HL-60 (cell line): ENCODE results near the gene DDX17.

ENCODE experiments used
- DNase-seq, 2 experiments: peaks; one replicate each; pipeline ENCODE4 v3.0.0-alpha.2; 2010 to 2020; ENCODE audit warnings: low read depth in 1 of 2, low spot score in 1 of 2
- H3K27ac ChIP-seq: fragments of 250-450 bp; sonication (Bioruptor Pico); replicated peaks from 2 replicates; pipeline ENCODE4 v1.5.1; 2020; ENCODE audit warnings: mild to moderate bottlenecking, moderate library complexity
- H3K27me3 ChIP-seq: fragments of 250-450 bp; sonication (Bioruptor Pico); 2 replicates; pipeline ENCODE4 v1.5.1; 2021; ENCODE audit warnings: mild to moderate bottlenecking, moderate library complexity; ENCODE audit not compliant: insufficient read depth, poor library complexity, severe bottlenecking
- H3K4me3 ChIP-seq: replicated peaks from 2 replicates; pipeline ENCODE4 v1.5.1; 2011; ENCODE audit warnings: mild to moderate bottlenecking, control low read depth, low read length; ENCODE audit not compliant: insufficient read depth
- CTCF ChIP-seq: IDR thresholded peaks from one replicate; pipeline ENCODE4 v1.5.1; 2011; ENCODE audit warnings: low read length, control low read depth, inconsistent platforms; ENCODE audit not compliant: insufficient read depth
- GABPA ChIP-seq: IDR thresholded peaks from 2 replicates; pipeline ENCODE4 v1.6.1; 2012; ENCODE audit warnings: low read depth
- POLR2AphosphoS5 ChIP-seq: IDR thresholded peaks from 2 replicates; pipeline ENCODE4 v1.6.1; 2012; ENCODE audit warnings: low read depth
- REST ChIP-seq: IDR thresholded peaks from 2 replicates; pipeline ENCODE4 v1.6.1; 2012; ENCODE audit warnings: low read depth; ENCODE audit not compliant: insufficient replicate concordance
- SPI1 ChIP-seq: IDR thresholded peaks from 2 replicates; pipeline ENCODE4 v1.6.1; 2012; ENCODE audit warnings: low read depth, mild to moderate bottlenecking, borderline replicate concordance

DDX17 gene

GRCh38 chr22:38505541-38506117, 482 bp downstream of the DDX17 start:
- peak; percentile 29 to 58 for DNase-seq
- Histone ChIP-seq H3K27me3 (no peaks in the 10 kb centered on the region), H3K27ac (peak overlapping the region; percentile 100), H3K4me3 (peak overlapping the region; percentile 70)
- peak; percentile 26; the same call in 1 of the 2 replicates for TF ChIP-seq POLR2AphosphoS5
- no peak for TF ChIP-seq SPI1

GRCh38 chr22:38504731-38505540, 1.2 kb downstream of the DDX17 start:
- peak; percentile 63 to 76 for DNase-seq
- peak overlapping the region; percentile 70 for H3K4me3 ChIP-seq
- H3K27ac ChIP-seq = peak overlapping the region; percentile 100
- TF ChIP-seq POLR2AphosphoS5 = peak; percentile 57
- TF ChIP-seq SPI1 = no peak; the same call in 1 of the 2 replicates
- no peaks in the 10 kb centered on the region for H3K27me3 ChIP-seq

- H3K4me3 ChIP-seq = no peak overlapping the region
- H3K27me3 ChIP-seq = no peaks in the 10 kb centered on the region
- 0 out of 2 replicates have a peak overlapping the region, but pooled peaks have one; percentile 1 for H3K27ac ChIP-seq
- TF ChIP-seq SPI1 = no peak
- TF ChIP-seq POLR2AphosphoS5 = no peak
- no peak for TF ChIP-seq REST
- no peak for TF ChIP-seq CTCF
- no peak for TF ChIP-seq GABPA
- no peak for DNase-seq
Measured at GRCh38 chr22:38503021-38503420, 3.1 kb downstream of the DDX17 start.

- Histone ChIP-seq H3K4me3 (no peak overlapping the region), H3K27me3 (no peaks in the 10 kb centered on the region), H3K27ac (no peak overlapping the region)
- TF ChIP-seq CTCF (no peak), POLR2AphosphoS5 (no peak), GABPA (no peak), REST (no peak), SPI1 (no peak)
- no peak for DNase-seq
Measured at GRCh38 chr22:38501797-38502672, 4.1 kb downstream of the DDX17 start.
